HCT116 (cell line): ENCODE measurements around the gene GJC3. TPM values are rescaled to one million over a fixed set of nuclear protein-coding genes. Genes with fewer than 3 reads are reported as not detected.

Experiments used
- ATAC-seq: fragments of 200-7000 bp; cut with Tn5 transposase; 2 replicates; pipeline ENCODE4 v1.9.1; 2020; ENCODE audit warnings: mild to moderate bottlenecking, moderate library complexity
- BruUV-seq: library from RNA; stranded (reverse); fragments of 400-500 nt; replicated peaks from 2 replicates; lab custom pipeline; 2021; lab: Mats Ljungman, UMichigan
- CTCF ChIA-PET: fragments of 300-600 bp; sonication (Branson Sonifier 250); formaldehyde crosslinking; loops from one replicate; lab custom pipeline; 2021; ENCODE audit warnings: antibody characterized with exemption; lab: Charles Lee
- POLR2A ChIA-PET: fragments of 300-600, 350-600 bp; sonication (Branson Sonifier 250); formaldehyde crosslinking; loops from one replicate; lab custom pipeline; 2021; ENCODE audit warnings: antibody characterized with exemption; lab: Charles Lee
- RAD21 ChIA-PET, 2 experiments: fragments of 300-600 bp; sonication (Branson Sonifier 250); formaldehyde crosslinking; loops; one replicate each; lab custom pipeline; 2023; ENCODE audit warnings: low total read pairs in 2 of 2; ENCODE audit not compliant: uncharacterized antibody in 2 of 2, unreplicated experiment in 2 of 2, low non-redundant PET in 1 of 2; lab: Charles Lee
- DNase-seq: peaks from one replicate; pipeline ENCODE4 v3.0.0-alpha.2; 2010; ENCODE audit warnings: low read depth, low spot score
- H2AFZ ChIP-seq: fragments of 200-600 bp; shearing (Covaris generic), sonication (generic); 2 replicates; pipeline ENCODE4 v1.6.1; 2017; ENCODE audit warnings: low read depth, mixed run types, mixed read lengths, antibody characterized with exemption, low read length; ENCODE audit not compliant: poor library complexity, severe bottlenecking
- H3K27ac ChIP-seq: 2 replicates; pipeline ENCODE4 v1.5.1; 2012; ENCODE audit warnings: low read depth, low read length
- H3K27me3 ChIP-seq: fragments of 200-600 bp; sonication (generic); 2 replicates; pipeline ENCODE4 v1.6.1; 2016; ENCODE audit warnings: mixed run types, low read length, mixed read lengths; ENCODE audit not compliant: insufficient read depth
- H3K36me3 ChIP-seq, 2 experiments: fragments of 200-500 bp in 1 of 2; fragments of 200-600 bp in 1 of 2; sonication (Bioruptor generic) in 1 of 2; sonication (generic) in 1 of 2; 2 replicates each; pipeline versions ENCODE4 v1.5.1 to v1.6.1; 2014 to 2016; ENCODE audit warnings: low read length in 2 of 2, inconsistent platforms in 1 of 2, mixed read lengths in 1 of 2, mixed run types in 1 of 2; ENCODE audit not compliant: insufficient read depth in 2 of 2, control insufficient read depth in 1 of 2
- H3K4me1 ChIP-seq, 2 experiments: fragments of 200-600 bp in 1 of 2; sonication (generic) in 1 of 2; 2 replicates each; pipeline versions ENCODE4 v1.5.1 to v1.6.1; 2012 to 2017; ENCODE audit warnings: low read length in 2 of 2, inconsistent platforms in 1 of 2, mild to moderate bottlenecking in 1 of 2, mixed read lengths in 1 of 2, mixed run types in 1 of 2, moderate library complexity in 1 of 2; ENCODE audit not compliant: insufficient read depth in 2 of 2, control insufficient read depth in 1 of 2
- H3K4me2 ChIP-seq: fragments of 200-600 bp; sonication (generic); 2 replicates; pipeline ENCODE4 v1.6.1; 2017; ENCODE audit warnings: mixed run types, low read length, mixed read lengths
- H3K4me3 ChIP-seq, 2 experiments: fragments of 200-600 bp in 1 of 2; sonication (generic) in 1 of 2; replicated peaks in 1 of 2; 2 replicates each; pipeline ENCODE4 v1.5.1; 2011 to 2016; ENCODE audit warnings: low read length in 2 of 2, control low read depth in 1 of 2, low read depth in 1 of 2, mild to moderate bottlenecking in 1 of 2, mixed read lengths in 1 of 2, mixed run types in 1 of 2
- H3K79me2 ChIP-seq: fragments of 200-600 bp; sonication (generic); 2 replicates; pipeline ENCODE4 v1.6.1; 2017; ENCODE audit warnings: mild to moderate bottlenecking, mixed run types, low read length, moderate library complexity, mixed read lengths; ENCODE audit not compliant: insufficient read depth
- H3K9ac ChIP-seq: fragments of 200-600 bp; sonication (generic); 2 replicates; pipeline ENCODE4 v1.6.1; 2016; ENCODE audit warnings: low read length, mixed read lengths
- H3K9me2 ChIP-seq: fragments of 200-600 bp; sonication (generic), shearing (Covaris generic); 2 replicates; pipeline ENCODE4 v1.6.1; 2017; ENCODE audit warnings: mixed run types, mild to moderate bottlenecking, moderate library complexity; ENCODE audit not compliant: insufficient read depth
- H3K9me3 ChIP-seq, 2 experiments: fragments of 200-500 bp in 1 of 2; fragments of 200-600 bp in 1 of 2; sonication (Bioruptor generic) in 1 of 2; sonication (generic) in 1 of 2; 2 replicates each; pipeline ENCODE4 v1.6.1; 2014 to 2017; ENCODE audit warnings: low read length in 2 of 2, mixed read lengths in 2 of 2, inconsistent platforms in 1 of 2, low read depth in 1 of 2, mild to moderate bottlenecking in 1 of 2, mixed run types in 1 of 2, moderate library complexity in 1 of 2; ENCODE audit not compliant: control insufficient read depth in 1 of 2, insufficient read depth in 1 of 2
- H4K20me1 ChIP-seq: fragments of 200-600 bp; sonication (generic), shearing (Covaris generic); 2 replicates; pipeline ENCODE4 v1.6.1; 2017; ENCODE audit warnings: mixed run types, mild to moderate bottlenecking, moderate library complexity; ENCODE audit not compliant: insufficient read depth
- CBX3 ChIP-seq: IDR thresholded peaks from 2 replicates; pipeline ENCODE4 v1.6.1; 2012; ENCODE audit warnings: low read depth
- CEBPB ChIP-seq: IDR thresholded peaks from 2 replicates; pipeline ENCODE4 v1.6.1; 2012; ENCODE audit warnings: low read depth
- CTCF ChIP-seq, 3 experiments: fragments of 200-600 bp in 1 of 3; sonication (generic) in 1 of 3; IDR thresholded peaks in 2 of 3; conservative IDR thresholded peaks in 1 of 3; 2 replicates each; pipeline ENCODE4 v1.5.1; 2012 to 2017; ENCODE audit warnings: low read depth in 2 of 3, low read length in 2 of 3, antibody characterized with exemption in 1 of 3, borderline replicate concordance in 1 of 3, control low read depth in 1 of 3, mild to moderate bottlenecking in 1 of 3, mixed read lengths in 1 of 3, mixed run types in 1 of 3, moderate library complexity in 1 of 3; ENCODE audit not compliant: insufficient read depth in 1 of 3
- EGR1 ChIP-seq: IDR thresholded peaks from 2 replicates; pipeline ENCODE4 v1.6.1; 2012; ENCODE audit warnings: low read depth
- EZH2 ChIP-seq: fragments of 200-600 bp; sonication (generic); IDR thresholded peaks from 2 replicates; pipeline ENCODE4 v1.6.1; 2017; ENCODE audit warnings: antibody characterized with exemption, mixed run types
- EZH2phosphoT487 ChIP-seq: fragments of 200-600 bp; IDR thresholded peaks from 2 replicates; pipeline ENCODE4 v1.6.1; 2018; ENCODE audit warnings: antibody characterized with exemption, borderline replicate concordance
- JUND ChIP-seq: IDR thresholded peaks from 2 replicates; pipeline ENCODE4 v1.6.1; 2012
- POLR2A ChIP-seq: IDR thresholded peaks from 2 replicates; pipeline ENCODE4 v1.7.0; 2011; ENCODE audit warnings: borderline replicate concordance; ENCODE audit not compliant: insufficient read depth, insufficient read length; ENCODE audit errors: extremely low read depth
- POLR2AphosphoS5 ChIP-seq: IDR thresholded peaks from 2 replicates; pipeline ENCODE4 v1.6.1; 2011; ENCODE audit warnings: mild to moderate bottlenecking, low read depth, low read length, moderate library complexity
- RAD21 ChIP-seq: IDR thresholded peaks from 2 replicates; pipeline ENCODE4 v1.6.1; 2012; ENCODE audit warnings: low read depth, mild to moderate bottlenecking
- SRF ChIP-seq: IDR thresholded peaks from 2 replicates; pipeline ENCODE4 v1.6.1; 2012; ENCODE audit warnings: low read depth
- TCF7L2 ChIP-seq: IDR thresholded peaks from 2 replicates; pipeline ENCODE4 v1.7.0; 2011; ENCODE audit warnings: borderline replicate concordance, inconsistent platforms; ENCODE audit not compliant: insufficient read depth, insufficient read length; ENCODE audit errors: extremely low read depth
- ZBTB33 ChIP-seq: IDR thresholded peaks from 2 replicates; pipeline ENCODE4 v1.6.1; 2011; ENCODE audit warnings: mild to moderate bottlenecking, low read length, moderate library complexity; ENCODE audit not compliant: insufficient replicate concordance; ENCODE audit errors: extremely low read depth
- intact Hi-C: fragments of 100-400 bp; cut with micrococcal nuclease; formaldehyde crosslinking; loops from 2 replicates; pipeline ENCODE4 v1.10.0; 2022
- total RNA-seq: library from RNA; stranded (reverse); gene quantifications from one replicate; pipeline ENCODE4 v1.2.1, GENCODE V29; 2021; ENCODE audit not compliant: unreplicated experiment
- TF ChIP-seq, protein P1 (sequence below): IDR thresholded peaks from 2 replicates; pipeline ENCODE4 v1.6.1; 2012

Gene GJC3
- total RNA-seq, 1 experiment from 2014 or later = 0.76 TPM

DNA sequence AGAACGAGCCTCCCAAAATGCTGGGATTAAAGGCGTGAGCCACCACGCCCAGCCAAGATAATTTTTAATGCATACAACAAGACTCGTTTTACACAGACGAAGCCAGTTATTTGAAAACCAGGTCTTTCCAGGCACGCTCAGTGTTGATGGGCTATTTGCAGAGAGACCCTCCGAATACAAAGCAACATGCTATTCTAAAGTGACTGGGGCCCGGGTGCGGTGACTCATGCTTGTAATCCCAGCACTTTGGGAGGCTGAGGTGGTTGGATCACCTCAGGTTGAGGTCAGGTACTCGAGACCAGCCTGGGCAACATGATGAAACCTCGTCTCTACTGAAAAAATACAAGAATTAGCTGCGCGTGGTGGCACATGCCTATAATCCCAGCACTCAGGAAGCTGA lies 47.2 kb upstream of the GJC3 start:
- Histone ChIP-seq H3K4me2 (no peak overlapping the region), H3K36me3 (no peaks in the 10 kb centered on the region), H3K9ac (no peak overlapping the region), H3K4me1 (no peaks in the 10 kb centered on the region), H3K27ac (no peak overlapping the region), H3K9me3 (no peaks in the 10 kb centered on the region), H3K9me2 (no peaks in the 10 kb centered on the region), H3K4me3 (no peak overlapping the region), H3K27me3 (no peaks in the 10 kb centered on the region), H2AFZ (no peak overlapping the region), H4K20me1 (no peaks in the 10 kb centered on the region), H3K79me2 (no peaks in the 10 kb centered on the region)
- ATAC-seq = no peak
- CTCF ChIA-PET = interaction anchor here (1.8 kb wide), 1 partner anchor 16 kb away, joined by 4 read pairs; no protein-coding TSS in a partner anchor
- no peak for DNase-seq
- intact Hi-C loops = no loop called here
- RAD21 ChIA-PET = no interaction called here
- no peak for TF ChIP-seq EZH2
- no peak for TF ChIP-seq RAD21
- no peak for TF ChIP-seq POLR2AphosphoS5
- no peak for TF ChIP-seq SRF
- no peak for TF ChIP-seq CTCF (IDR thresholded peaks at IDR 0.05 in 2 of 3, conservative IDR thresholded peaks at IDR 0.05 in 1 of 3; ENCODE audit: borderline replicate concordance in 1 of 3, insufficient read depth in 1 of 3, low read depth in 2 of 3, low read length in 2 of 3)
- no TSS peak for BruUV-seq
- POLR2A ChIA-PET = no interaction called here

- Histone ChIP-seq H4K20me1 (no peaks in the 10 kb centered on the region), H2AFZ (no peak within 1 kb of the TSS), H3K4me1 (no peaks in the 10 kb centered on the region), H3K36me3 (no peaks in the 10 kb centered on the region), H3K9me3 (no peaks in the 10 kb centered on the region), H3K79me2 (no peaks in the 10 kb centered on the region), H3K4me3 (no peak within 1 kb of the TSS), H3K27me3 (no peaks in the 10 kb centered on the region), H3K9me2 (no peaks in the 10 kb centered on the region), H3K4me2 (no peak within 1 kb of the TSS), H3K9ac (no peak within 1 kb of the TSS), H3K27ac (no peak within 1 kb of the TSS)
- DNase-seq = no peak
- ChIA-PET CTCF (interaction anchor here (0.6 to 1.8 kb wide), 2 partner anchors 16 to 1314 kb away, joined by 3 to 4 read pairs; no protein-coding TSS in a partner anchor), RAD21 (no interaction called here), POLR2A (no interaction called here)
- no TSS peak for BruUV-seq
- intact Hi-C loops = no loop called here
- peak; percentile 39; the same call in 1 of the 2 replicates for ATAC-seq
- TF ChIP-seq POLR2A (no peak), SRF (no peak), JUND (no peak), EZH2 (no peak), CEBPB (no peak), RAD21 (no peak), EGR1 (no peak), CBX3 (no peak), EZH2phosphoT487 (no peak), TCF7L2 (no peak), ZBTB33 (no peak)
- TF ChIP-seq, protein P1, sequence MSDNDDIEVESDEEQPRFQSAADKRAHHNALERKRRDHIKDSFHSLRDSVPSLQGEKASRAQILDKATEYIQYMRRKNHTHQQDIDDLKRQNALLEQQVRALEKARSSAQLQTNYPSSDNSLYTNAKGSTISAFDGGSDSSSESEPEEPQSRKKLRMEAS = no peak
These were observed 46.5 kb upstream of the GJC3 start, which contains the start of gene AZGP1 for GRCh38 chr7:99975782-99976521. Gene AZGP1 (minus strand): TSS chr7:99976031. CDS start chr7:99976020, 11 bp downstream.
